Fibroblast of skin of right biceps (primary cell): ENCODE data around the gene PLEKHG2.

Source experiments
- DNase-seq: peaks from one replicate; pipeline ENCODE4 v3.0.0-alpha.2; 2013

PLEKHG2 gene

DNA sequence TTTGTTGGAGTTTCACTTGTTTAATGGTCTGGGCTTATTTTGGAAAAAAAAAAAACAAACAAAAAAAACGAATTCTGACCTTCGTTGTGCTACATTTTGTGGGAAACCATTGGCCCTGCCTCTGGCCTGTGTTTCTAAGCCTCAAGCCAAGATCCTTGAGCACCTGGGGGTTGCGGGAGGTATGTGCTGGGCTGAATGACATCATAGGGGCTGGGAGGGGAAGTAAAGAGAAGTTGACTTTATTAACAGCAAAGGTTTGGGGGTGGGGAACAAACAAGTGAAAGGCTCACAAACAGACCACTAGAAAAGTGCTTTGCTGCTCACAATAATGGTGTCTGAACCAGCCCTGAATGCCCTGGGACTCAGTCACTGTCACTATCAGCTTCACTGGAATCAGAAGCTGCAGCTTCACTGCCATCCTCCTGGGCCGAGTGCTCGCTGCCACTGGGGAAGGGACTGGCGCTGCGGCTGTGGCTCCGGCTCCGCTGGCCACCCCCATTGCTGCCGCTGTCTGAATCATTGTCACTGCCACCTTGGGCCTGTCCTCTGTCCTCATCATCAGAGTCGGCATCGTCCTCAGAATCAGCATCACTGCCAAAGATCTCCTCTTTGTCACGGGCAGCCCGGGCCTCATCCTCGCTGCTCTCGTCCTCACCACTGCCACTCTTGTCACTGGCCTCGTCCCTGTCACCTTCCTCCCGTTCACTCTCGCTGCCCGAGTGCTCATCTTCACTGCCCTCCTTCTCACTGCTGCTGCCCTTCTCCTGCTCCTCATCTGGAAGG lies 26.6 kb upstream of the PLEKHG2 start:
- no peak for DNase-seq

GRCh38 chr19:39386557-39386956 lies 25.9 kb upstream of the PLEKHG2 start:
- no peak for DNase-seq

DNA sequence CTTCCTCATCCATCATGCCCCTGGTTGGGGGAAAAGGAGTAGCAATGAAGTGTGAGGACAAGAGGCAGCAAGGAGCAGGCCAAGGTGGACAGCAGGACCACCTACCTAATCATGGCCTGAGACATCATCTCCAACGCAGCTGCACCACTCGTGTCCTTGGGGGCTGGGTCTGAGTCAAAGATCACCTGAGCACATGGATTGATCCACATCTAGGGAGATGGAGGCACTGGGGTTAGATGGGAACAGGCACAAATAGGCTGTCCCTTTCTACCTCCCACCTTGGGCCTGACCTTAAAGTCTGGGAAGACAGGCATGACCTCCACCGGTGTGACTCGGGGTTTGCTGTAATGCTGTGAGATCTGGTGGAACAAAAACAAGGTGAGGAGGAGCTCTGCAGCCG lies 23.8 kb upstream of the PLEKHG2 start:
- no peak for DNase-seq

GRCh38 chr19:39389631-39390414 lies 22.6 kb upstream of the PLEKHG2 start:
- DNase-seq = no peak

- no peak for DNase-seq
Observed at GRCh38 chr19:39390451-39390750, 22.1 kb upstream of the PLEKHG2 start.

DNA sequence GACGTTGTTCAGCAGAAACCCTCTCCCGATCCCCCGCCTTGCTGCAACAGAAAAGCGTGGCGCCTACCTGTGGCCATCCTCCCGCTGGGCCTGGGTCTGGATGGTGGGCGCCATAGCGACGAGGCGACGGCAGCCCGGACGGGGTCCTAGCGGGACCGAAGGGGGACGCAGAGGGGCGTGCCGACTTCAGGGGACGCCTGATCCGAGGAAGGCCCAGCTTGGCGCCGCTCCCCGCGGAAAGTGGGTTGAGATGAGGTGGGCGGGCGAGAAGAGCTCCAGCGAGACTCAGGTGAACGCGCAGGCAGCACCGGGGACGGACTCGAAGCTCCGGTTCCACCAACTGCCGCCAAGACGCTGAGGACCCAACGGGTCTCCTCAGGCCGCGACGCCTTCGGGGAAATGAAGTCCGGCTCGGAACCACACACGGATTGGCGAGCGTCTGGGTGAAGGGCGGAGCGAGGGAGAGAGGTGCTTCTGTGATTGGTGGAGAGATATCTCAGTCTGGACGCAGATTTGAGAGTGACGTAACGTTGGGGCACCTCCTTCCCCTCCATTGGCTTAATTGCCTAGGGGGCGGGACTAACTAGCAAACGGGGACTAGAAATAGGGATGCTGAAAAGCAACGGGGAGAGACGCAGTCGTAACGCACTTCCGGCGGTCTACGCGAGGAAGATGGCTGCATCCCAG lies 21.6 kb upstream of the PLEKHG2 start, which contains the start of the genes MED29 and PAF1:
TSS of gene MED29 (plus strand) at position 628 of the 687 bp plus-strand sequence. CDS start at position 673, 45 bp downstream.
TSS of gene PAF1 (minus strand) at position 356 of the 687 bp plus-strand sequence. CDS start at position 114, 242 bp downstream.
- DNase-seq = peak; percentile 100

- peak; percentile 79 for DNase-seq
Observed at GRCh38 chr19:39397360-39398296, 14.8 kb upstream of the PLEKHG2 start.

GRCh38 chr19:39398297-39398864 lies 14.1 kb upstream of the PLEKHG2 start:
- peak; percentile 71 for DNase-seq

DNA sequence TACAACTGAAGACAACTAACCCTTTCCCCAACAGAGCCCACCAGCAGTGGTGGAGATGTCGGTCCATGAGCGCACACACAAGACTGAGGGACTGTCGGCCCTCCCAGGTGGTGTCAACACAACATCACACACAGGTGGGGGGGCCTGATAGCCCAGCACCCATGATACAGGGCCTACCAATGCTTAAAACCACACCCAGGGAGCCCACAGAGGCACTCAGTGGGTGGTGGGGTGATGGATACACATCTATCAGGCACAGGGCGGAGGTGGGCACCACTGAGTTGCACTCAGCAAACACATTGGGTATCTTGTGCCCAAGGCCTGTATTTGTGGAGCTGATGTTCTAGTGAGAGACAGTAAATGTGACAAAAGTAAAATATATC lies 12.8 kb upstream of the PLEKHG2 start:
- DNase-seq = no peak

GRCh38 chr19:39400061-39400460 lies 12.4 kb upstream of the PLEKHG2 start:
- DNase-seq = no peak

- DNase-seq = no peak
Observed at GRCh38 chr19:39401070-39401548, 11.4 kb upstream of the PLEKHG2 start.

DNA sequence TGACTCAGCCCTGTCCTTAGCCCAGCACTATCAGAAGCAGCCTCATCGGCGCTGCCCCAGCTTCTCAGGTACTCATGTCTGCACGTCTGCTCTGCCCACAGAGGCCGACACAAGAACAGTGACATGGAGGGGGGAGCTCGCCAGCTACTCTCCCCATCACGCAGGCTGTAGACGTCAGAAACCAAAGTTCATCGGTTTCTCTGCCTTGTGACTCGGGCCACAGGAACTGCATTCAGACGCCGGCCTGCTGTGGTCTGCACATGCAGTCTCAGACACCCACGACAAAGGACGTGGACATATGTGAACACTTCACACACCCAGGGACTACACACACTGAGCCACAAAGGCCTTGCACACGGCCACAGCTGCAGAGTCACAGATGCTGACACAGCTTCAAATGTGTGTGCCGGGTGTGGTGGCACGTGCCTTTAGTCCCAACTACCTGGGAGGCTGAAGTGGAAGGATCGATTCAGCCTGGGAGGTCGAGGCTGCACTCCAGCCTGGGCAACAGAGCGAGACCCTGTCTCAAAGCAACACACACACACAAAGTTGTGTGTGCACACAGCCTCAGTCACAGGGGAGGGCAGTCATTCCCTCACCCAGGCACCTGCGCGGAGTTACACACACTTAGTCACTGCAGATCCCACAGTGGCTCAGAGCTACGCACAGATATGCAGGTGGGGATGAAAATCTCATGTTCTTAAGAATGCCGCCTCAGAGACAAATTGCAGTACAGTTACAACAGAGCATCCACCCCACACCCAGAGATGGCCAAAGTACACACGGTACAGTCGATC lies 10.7 kb upstream of the PLEKHG2 start:
- peak; percentile 72 for DNase-seq

DNA sequence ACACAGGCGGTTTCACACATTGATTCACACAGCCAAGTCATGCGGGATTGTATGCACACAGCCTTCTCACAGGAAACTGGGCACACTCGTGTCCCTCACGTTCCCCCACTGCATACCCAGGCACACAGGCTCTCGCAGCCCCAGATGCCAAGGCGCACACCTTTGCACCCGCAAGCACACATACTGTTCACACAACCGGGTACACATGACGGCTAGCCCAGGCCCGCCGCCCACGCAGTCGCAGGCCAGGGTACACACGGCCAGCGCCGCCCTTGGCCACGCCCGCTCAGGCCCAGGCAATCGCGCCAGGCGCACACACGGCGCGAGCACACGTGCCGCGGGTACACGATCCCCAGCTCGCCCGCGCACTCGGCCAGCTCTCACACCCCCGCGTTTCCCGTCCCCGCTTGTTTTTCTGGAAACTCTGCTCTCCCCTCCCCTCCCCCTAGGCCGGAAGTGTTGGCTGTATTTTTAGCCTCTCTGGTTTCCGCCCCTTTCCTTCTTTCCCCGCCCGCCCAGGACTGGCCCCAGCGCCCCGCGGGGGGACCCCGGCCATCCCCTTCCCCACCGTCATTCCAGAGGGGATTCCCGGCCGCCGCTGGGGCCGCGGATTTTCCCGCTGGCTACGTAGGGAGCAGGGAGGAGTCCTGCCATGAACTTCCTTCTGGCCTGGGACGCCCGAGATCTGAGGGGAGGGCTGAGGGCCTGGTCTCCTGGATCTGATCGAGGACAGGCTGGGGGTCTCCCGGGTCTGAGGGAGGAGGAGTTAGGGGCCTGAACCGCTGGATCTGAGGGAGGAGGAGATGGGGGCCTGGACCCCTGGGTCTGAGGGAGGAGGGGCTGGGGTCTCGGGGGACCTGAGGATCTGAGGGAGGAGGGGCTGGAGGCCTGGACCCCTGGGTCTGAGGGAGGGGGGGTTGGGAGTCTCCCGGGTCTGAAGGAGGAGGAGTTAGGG lies 9.8 kb upstream of the PLEKHG2 start:
- peak; percentile 95 for DNase-seq

DNA sequence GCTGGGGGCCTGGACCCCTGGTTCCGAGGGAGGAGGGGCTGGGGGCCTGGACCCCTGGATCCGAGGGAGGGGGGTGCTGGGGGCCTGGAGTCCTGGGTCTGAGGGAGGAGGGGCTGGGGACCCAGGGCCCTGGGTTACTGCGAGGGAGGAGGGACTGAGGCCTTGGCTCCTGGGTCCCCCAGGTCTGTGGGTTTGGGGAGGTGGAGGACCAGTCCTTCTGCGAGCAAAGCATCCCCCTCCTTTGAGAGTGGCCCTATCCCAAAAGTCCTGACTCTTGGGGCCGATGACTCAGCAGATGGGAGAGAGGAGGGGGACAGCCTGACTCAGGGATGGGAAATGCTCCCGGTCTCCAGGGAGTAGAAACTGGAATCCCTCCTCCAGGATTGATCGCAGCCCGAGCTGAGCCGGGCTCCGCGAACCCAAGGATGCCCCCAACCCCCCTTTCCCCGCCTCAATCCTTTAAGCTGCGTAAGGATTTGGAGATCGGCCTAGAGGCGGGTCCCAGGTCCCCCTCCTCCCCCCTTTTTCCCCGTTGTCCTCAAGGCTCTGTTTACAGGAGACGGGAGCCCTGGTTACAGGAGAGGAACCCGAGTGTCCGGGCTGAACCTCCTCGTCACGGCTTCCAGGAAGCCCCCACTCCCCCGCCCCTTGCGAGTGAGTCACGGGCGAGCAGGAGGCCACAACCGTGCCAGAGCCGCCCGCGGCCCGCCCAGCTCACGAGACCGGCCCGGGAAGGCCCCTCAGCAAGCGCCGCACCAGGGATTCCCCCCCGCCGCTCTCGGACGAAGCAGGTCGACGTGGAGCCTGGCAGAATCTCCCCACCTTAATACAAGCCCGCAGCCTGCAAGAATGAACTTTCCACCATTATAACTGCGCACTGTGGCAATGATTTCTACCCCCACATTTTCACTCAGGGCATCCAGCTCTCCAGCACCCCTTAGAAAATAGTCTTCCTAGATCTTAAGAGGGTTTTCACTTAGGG lies 8.8 kb upstream of the PLEKHG2 start:
- DNase-seq = peak; percentile 100

DNA sequence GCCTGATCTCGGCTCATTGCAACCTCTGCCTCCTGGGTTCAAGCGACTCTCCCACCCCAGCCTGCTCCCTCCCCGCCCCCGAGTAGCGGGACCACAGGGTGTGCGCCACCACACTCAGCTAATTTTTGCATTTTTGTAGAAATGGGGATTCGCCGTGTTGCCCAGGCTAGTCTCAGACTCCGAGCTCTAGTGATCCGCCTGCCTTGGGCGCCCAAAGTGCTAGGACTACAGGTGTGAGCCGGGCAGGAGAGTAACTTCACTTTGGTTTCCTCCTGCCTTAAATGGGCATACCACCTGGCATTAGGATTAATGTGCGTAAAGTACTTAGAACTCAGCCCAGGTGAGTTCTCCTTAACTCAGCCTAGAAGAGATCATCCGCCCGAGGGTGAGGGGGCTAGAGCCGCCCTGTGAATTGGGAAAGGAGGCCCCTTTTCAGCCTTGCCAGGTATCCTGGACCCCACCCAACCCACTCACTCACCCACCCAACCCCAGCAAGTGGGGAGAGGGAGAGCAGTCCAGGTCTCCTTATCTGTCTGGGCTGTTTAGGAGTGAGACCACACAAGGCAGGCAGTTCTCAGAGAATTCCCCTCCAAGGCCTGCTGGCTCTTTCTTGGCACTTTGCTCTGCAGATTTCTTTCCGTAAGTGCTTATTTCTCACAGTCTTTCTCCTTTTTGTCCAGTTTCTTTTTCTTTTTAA lies 7.1 kb upstream of the PLEKHG2 start:
- DNase-seq = no peak

GRCh38 chr19:39405958-39406655 lies 6.4 kb upstream of the PLEKHG2 start:
- no peak for DNase-seq
